WI38 (cell line): ENCODE results near the gene TMEM131.
A peak's percentile ranks its signal among the peaks of the same experiment; 100 is the strongest.

Experiments
- H3K4me3 ChIP-seq: 2 replicates; pipeline ENCODE4 v1.5.1; 2011; ENCODE audit warnings: low read depth, mild to moderate bottlenecking, control low read depth, low read length
- TF ChIP-seq, protein P1 (sequence below): IDR thresholded peaks from 2 replicates; pipeline ENCODE4 v1.5.1; 2012; ENCODE audit warnings: low read depth, mild to moderate bottlenecking, control low read depth, low read length

TMEM131 gene

DNA sequence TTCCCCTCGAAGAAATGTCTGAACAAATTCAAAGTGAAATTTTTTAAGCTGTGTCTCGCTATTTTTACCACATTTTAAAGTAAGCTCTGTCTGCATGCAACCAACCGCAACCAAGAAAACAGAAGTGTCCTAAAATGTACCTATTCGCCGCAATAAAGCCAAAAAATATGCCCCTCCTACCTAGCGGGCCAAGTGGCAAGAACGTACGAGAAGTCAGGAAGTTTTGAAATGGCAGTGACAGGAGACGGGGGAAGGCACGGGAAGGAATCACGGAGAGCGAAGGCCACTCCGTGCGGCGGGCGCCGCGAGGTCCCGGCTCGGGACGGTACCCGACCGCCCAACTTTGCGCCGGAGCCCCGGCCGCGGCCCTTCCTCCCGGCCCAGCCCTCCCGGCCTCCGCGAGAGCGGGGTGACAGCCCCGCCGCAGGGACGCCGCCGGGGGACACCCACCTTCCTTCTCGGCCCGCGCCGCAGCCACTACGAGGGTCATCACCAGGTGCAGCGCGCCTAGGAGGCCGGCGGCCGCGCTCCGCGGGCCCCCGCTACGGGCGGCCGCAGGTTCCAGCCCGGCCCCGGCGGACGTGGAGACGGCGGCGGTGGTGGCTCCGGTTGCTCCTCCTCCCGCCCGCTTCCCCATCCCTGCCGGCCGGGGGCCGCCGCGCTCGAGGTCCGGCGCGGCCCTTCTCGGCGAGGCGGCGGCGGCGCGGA is 568 bp downstream of the TMEM131 start:
- peak overlapping the region; percentile 84 for H3K4me3 ChIP-seq
- TF ChIP-seq, protein P1, sequence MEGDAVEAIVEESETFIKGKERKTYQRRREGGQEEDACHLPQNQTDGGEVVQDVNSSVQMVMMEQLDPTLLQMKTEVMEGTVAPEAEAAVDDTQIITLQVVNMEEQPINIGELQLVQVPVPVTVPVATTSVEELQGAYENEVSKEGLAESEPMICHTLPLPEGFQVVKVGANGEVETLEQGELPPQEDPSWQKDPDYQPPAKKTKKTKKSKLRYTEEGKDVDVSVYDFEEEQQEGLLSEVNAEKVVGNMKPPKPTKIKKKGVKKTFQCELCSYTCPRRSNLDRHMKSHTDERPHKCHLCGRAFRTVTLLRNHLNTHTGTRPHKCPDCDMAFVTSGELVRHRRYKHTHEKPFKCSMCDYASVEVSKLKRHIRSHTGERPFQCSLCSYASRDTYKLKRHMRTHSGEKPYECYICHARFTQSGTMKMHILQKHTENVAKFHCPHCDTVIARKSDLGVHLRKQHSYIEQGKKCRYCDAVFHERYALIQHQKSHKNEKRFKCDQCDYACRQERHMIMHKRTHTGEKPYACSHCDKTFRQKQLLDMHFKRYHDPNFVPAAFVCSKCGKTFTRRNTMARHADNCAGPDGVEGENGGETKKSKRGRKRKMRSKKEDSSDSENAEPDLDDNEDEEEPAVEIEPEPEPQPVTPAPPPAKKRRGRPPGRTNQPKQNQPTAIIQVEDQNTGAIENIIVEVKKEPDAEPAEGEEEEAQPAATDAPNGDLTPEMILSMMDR: no peak

DNA sequence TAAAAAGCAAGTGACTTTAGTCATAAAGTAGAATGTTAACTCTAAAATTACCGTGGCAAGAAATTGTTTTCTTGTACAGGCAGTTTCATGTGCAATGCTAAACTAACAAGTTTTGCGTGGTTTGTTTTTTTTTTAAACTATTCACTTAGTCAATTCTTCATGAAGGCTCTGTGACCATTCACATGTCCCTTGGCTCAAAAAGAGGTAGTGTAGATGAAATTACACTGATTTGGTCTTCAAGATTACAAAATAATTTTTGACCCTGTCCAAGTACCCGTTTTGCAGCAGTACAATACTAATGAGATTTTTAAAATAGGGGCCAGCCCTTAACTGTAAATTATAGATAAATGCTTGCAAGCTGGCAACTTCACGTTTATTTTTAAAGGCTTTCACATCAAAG is 1.3 kb downstream of the TMEM131 start:
- peak overlapping the region; percentile 84 for H3K4me3 ChIP-seq
- TF ChIP-seq, protein P1: no peak

DNA sequence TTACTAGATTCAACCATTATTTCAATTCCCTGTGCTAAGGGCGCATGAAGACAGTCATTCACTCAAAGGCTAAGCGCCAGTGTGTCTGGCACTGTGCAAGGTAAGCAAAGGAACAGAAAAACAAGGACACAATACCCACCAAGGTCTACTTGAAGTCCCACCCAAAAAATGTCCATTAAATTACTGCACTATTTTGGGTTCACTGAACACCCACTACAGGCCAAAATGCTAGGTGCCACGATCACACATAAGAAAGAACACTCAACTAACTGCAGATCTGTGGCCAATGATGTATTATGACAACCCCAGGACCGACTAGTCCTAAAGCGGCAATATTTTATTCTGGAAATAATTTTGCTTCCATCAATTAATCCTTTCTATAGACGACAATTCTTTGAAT is 1.8 kb downstream of the TMEM131 start:
- TF ChIP-seq, protein P1: no peak
- H3K4me3 ChIP-seq: peak overlapping the region; percentile 84

DNA sequence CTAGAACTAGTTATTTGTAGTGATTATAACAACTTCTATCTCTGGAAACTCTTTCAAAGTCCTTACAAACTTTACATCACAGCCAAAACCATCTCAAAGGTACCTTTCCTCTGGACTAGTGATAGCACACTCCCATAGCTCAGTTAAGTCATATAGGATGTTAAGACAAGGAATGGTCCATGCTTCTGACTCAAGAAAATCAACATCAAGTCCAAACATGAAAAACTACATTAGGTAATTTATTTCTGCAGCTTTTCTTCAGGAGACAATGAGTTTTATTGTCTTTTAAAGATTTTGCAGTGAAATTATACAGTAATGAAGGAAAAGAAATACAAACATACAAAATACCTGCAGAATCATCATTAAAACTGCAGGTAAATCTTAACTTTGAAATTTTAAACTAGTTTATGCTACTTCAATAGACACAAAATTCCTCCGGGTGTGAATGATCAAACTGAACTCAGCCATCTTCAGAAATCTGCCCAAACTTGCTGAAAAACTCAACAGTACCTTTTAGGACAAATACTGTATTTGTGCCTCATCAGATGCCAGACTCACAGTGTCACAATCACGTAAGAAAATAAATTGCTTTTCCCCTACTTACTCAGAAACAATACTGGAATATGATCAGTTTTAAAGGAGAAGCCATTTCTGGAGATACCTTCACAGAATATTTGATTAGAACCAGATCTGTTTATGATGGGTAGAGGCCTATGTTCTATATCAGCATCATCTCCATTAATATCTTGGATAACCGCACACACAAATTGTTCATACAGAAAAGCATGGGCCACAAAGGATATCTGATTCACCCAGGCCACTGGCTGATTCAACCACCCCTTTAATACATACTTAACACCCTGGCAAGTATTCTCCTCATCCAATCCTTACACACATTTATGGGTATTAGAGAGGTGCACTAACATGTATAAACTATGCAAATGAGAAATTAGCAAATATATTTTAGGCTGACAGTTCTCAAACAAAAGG is 2.6 kb downstream of the TMEM131 start:
- H3K4me3 ChIP-seq: peak overlapping the region; percentile 84
- TF ChIP-seq, protein P1: no peak

DNA sequence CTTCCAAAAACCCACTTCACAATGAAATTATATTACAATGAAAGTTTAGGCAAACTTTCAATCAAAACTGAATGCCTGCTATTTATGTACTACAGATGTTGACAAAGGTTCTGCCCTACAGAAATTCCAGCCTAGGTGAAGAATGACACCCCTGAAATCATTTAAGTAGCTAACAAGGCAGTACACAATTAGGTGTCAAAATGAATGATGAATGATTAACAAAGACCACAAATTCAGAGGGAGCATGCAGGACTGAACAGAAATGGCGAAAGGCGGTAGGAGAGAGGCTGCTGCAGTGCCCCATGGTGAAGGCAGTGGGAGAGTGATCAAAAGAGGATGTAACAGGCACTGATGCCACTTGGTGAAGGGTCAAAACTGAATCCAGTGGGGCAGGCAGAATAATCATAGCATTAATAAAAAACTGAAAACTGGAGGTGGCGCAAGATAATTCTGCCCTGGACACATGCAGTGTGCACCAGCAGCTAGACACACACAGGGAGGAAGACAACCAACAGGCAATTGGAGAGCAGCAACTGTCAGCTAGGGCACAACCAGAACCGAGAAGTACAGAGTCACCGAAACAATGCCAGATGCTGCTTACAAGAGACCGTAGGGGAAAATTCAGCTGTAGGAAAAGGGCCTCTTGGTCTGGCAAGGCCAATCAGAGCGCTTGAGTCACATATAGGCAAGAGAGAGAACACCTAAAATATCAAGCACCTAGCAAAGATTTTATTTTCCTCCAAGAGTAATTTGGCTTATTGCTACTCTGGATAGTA is 4.5 kb downstream of the TMEM131 start:
- TF ChIP-seq, protein P1: no peak
- no peak overlapping the region for H3K4me3 ChIP-seq

DNA sequence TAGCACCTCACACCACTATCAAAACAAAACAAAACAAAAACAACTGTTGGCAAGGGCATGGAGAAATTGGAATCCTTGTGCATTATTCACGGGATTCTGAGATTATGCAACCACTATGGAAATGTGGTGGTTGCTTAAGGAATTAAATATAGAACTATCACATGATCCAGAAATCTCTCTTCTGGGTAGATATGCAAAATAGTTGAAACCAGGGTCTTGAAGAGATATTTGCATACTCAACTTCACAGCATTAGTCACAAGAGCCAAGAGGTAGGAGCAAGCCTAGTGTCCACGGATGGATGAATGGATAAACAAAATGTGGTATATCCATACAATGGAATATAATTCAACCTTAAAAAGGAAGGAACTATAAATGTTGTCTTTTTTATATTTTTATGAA is 7.0 kb downstream of the TMEM131 start:
- TF ChIP-seq, protein P1: no peak
- H3K4me3 ChIP-seq: no peak overlapping the region
